HepG2 (cell line): ENCODE results near the gene TNKS1BP1. TPM values are rescaled to one million over a fixed set of nuclear protein-coding genes. Genes with fewer than 3 reads are reported as not detected.

Experiments
- AGO2 ChIP-seq: fragments of 200-400 bp; formaldehyde crosslinking; optimal IDR thresholded peaks from 2 replicates; pipeline ENCODE3; 2017; ENCODE audit warnings: mild to moderate bottlenecking, low read depth, low read length, moderate library complexity
- ARID2 ChIP-seq: sonication (generic); formaldehyde crosslinking; IDR thresholded peaks from 2 replicates; pipeline ENCODE4 v1.8.1; 2022; ENCODE audit warnings: mild to moderate bottlenecking, missing genetic modification reagents, borderline replicate concordance
- CSRNP2 ChIP-seq: sonication (generic); formaldehyde crosslinking; conservative IDR thresholded peaks from 2 replicates; pipeline ENCODE4 v1.8.0; 2022; ENCODE audit warnings: low read depth, missing genetic modification reagents
- DDIT3 ChIP-seq: sonication (generic); formaldehyde crosslinking; IDR thresholded peaks from 2 replicates; pipeline ENCODE4 v1.4.0; 2020; ENCODE audit warnings: mild to moderate bottlenecking, missing genetic modification reagents
- FOSL1 ChIP-seq: sonication (generic); formaldehyde crosslinking; IDR thresholded peaks from 2 replicates; pipeline ENCODE4 v1.9.0; 2021; ENCODE audit warnings: missing genetic modification reagents, borderline replicate concordance
- FOXM1 ChIP-seq: sonication (generic); formaldehyde crosslinking; IDR thresholded peaks from 2 replicates; pipeline ENCODE4 v1.5.0; 2020; ENCODE audit warnings: missing genetic modification reagents
- HDAC2 ChIP-seq: sonication (generic); formaldehyde crosslinking; IDR thresholded peaks from 2 replicates; pipeline ENCODE4 v1.4.0; 2020; ENCODE audit warnings: missing genetic modification reagents
- MATR3 ChIP-seq: sonication (generic); formaldehyde crosslinking; IDR thresholded peaks from 2 replicates; pipeline ENCODE4 v1.4.0; 2020; ENCODE audit warnings: missing genetic modification reagents
- MBNL3 ChIP-seq: fragments of 250-450 bp; sonication (Bioruptor Pico); conservative IDR thresholded peaks from 2 replicates; pipeline ENCODE4 v1.8.0; 2022; ENCODE audit warnings: mild to moderate bottlenecking, inconsistent platforms
- MEIS2 ChIP-seq: sonication (generic); formaldehyde crosslinking; IDR thresholded peaks from 2 replicates; pipeline ENCODE4 v1.9.0; 2021; ENCODE audit warnings: mild to moderate bottlenecking, missing genetic modification reagents
- NCOR1 ChIP-seq: fragments of 200-600 bp; sonication (generic); IDR thresholded peaks from 2 replicates; pipeline ENCODE4 v1.7.0; 2017; ENCODE audit warnings: antibody characterized with exemption, low read length, borderline replicate concordance
- NR2F1 ChIP-seq, 2 experiments: fragments of 450-650 bp in 1 of 2; formaldehyde crosslinking in 1 of 2; IDR thresholded peaks; 2 replicates each; pipeline versions ENCODE4 v1.5.0 to v1.6.1; 2016 to 2020; ENCODE audit warnings: mild to moderate bottlenecking in 1 of 2, missing compliant biosample characterization in 1 of 2, missing genetic modification reagents in 1 of 2, moderate library complexity in 1 of 2
- RFXAP ChIP-seq: sonication (generic); formaldehyde crosslinking; IDR thresholded peaks from 2 replicates; pipeline ENCODE4 v1.4.0; 2020; ENCODE audit warnings: missing genetic modification reagents, borderline replicate concordance
- SKI ChIP-seq: fragments of 450-650 bp; IDR thresholded peaks from one replicate; pipeline ENCODE4 v1.6.1; 2018; ENCODE audit warnings: mild to moderate bottlenecking; ENCODE audit not compliant: partially characterized antibody
- SOX6 ChIP-seq, 2 experiments: fragments of 450-650 bp in 1 of 2; sonication (generic) in 1 of 2; formaldehyde crosslinking in 1 of 2; IDR thresholded peaks; 2 replicates each; pipeline versions ENCODE4 v1.4.0 to v1.6.1; 2017 to 2020; ENCODE audit warnings: antibody characterized with exemption in 1 of 2, mild to moderate bottlenecking in 1 of 2, missing genetic modification reagents in 1 of 2
- SRSF4 ChIP-seq: fragments of 200-400 bp; formaldehyde crosslinking; IDR thresholded peaks from one replicate; pipeline ENCODE4 v1.6.1; 2018; ENCODE audit warnings: mild to moderate bottlenecking, low read depth, low read length, moderate library complexity; ENCODE audit not compliant: poor library complexity, severe bottlenecking
- TCF12 ChIP-seq, 2 experiments: fragments of 450-650 bp in 1 of 2; sonication (generic) in 1 of 2; formaldehyde crosslinking in 1 of 2; IDR thresholded peaks; 2 replicates each; pipeline versions ENCODE4 v1.6.1 to v1.8.0; 2017 to 2022; ENCODE audit warnings: antibody characterized with exemption in 1 of 2, mild to moderate bottlenecking in 1 of 2, missing genetic modification reagents in 1 of 2, moderate library complexity in 1 of 2
- THRA ChIP-seq: sonication (generic); formaldehyde crosslinking; IDR thresholded peaks from 2 replicates; pipeline ENCODE4 v1.4.0; 2020; ENCODE audit warnings: missing genetic modification reagents, borderline replicate concordance
- U2AF1 ChIP-seq: fragments of 200-400 bp; formaldehyde crosslinking; optimal IDR thresholded peaks from 2 replicates; pipeline ENCODE3; 2017; ENCODE audit warnings: mild to moderate bottlenecking, low read depth, low read length
- ZMYM4 ChIP-seq: sonication (generic); formaldehyde crosslinking; IDR thresholded peaks from 2 replicates; pipeline ENCODE4 v1.8.1; 2023; ENCODE audit warnings: mild to moderate bottlenecking, missing genetic modification reagents
- ZNF17 ChIP-seq: sonication (generic); formaldehyde crosslinking; IDR thresholded peaks from 2 replicates; pipeline ENCODE4 v1.5.0; 2020; ENCODE audit warnings: mild to moderate bottlenecking, missing genetic modification reagents
- ZNF232 ChIP-seq: sonication (generic); formaldehyde crosslinking; IDR thresholded peaks from 2 replicates; pipeline ENCODE4 v1.4.0; 2020; ENCODE audit warnings: missing genetic modification reagents, borderline replicate concordance
- ZNF253 ChIP-seq: sonication (generic); formaldehyde crosslinking; IDR thresholded peaks from 2 replicates; pipeline ENCODE4 v1.8.0; 2022; ENCODE audit warnings: mild to moderate bottlenecking, missing genetic modification reagents, borderline replicate concordance
- ZNF468 ChIP-seq: sonication (generic); formaldehyde crosslinking; IDR thresholded peaks from 2 replicates; pipeline ENCODE4 v1.8.0; 2022; ENCODE audit warnings: mild to moderate bottlenecking, moderate library complexity, missing genetic modification reagents
- ZNF562 ChIP-seq: sonication (generic); formaldehyde crosslinking; IDR thresholded peaks from 2 replicates; pipeline ENCODE4 v1.8.0; 2022; ENCODE audit warnings: missing genetic modification reagents, borderline replicate concordance
- ZNF749 ChIP-seq: sonication (generic); formaldehyde crosslinking; IDR thresholded peaks from 2 replicates; pipeline ENCODE4 v1.8.0; 2022; ENCODE audit warnings: mild to moderate bottlenecking, missing genetic modification reagents, moderate library complexity, borderline replicate concordance
- ZNF878 ChIP-seq: sonication (generic); formaldehyde crosslinking; IDR thresholded peaks from 2 replicates; pipeline ENCODE4 v1.8.1; 2023; ENCODE audit warnings: mild to moderate bottlenecking, missing genetic modification reagents, moderate library complexity
- polyA plus RNA-seq, 8 experiments: library from polyadenylated mRNA; depleted of rRNA in 3 of 8; stranded (reverse) in 7 of 8; unstranded in 1 of 8; fragments of >200 nt; fragmentation: Illumina TruSeq in 4 of 8; extraction: Trizol in 4 of 8; gene quantifications; 2 replicates each; pipeline versions ENCODE4 v1.2.1 to v1.2.3, GENCODE V29; 2011 to 2016; ENCODE audit warnings: low read depth in 4 of 8, missing spikeins in 1 of 8, mixed read lengths in 1 of 8; ENCODE audit not compliant: insufficient read depth in 1 of 8
- total RNA-seq, 5 experiments: library from RNA; depleted of rRNA; stranded (reverse); fragments of >200 nt; fragmentation: Illumina TruSeq; extraction: Trizol; gene quantifications; 2 replicates each; pipeline ENCODE4 v1.2.3, GENCODE V29; 2016; ENCODE audit warnings: low read depth in 1 of 5

Gene TNKS1BP1
- total and polyA plus RNA-seq, 2 of the 13 experiments (the other 11 are each of a cell fraction or from before 2014, with no cell fraction given), result 13.7 to 15.0 TPM

GRCh38 chr11:57324886-57325734, at the start of gene TNKS1BP1 (continued):
- TF ChIP-seq CSRNP2 (CRISPR knock-in tag) (no peak), ZNF468 (CRISPR knock-in tag) (no peak), ZMYM4 (CRISPR knock-in tag) (no peak), RFXAP (CRISPR knock-in tag) (no peak), DDIT3 (CRISPR knock-in tag) (no peak), MEIS2 (peak; percentile 41; the same call in 1 of the 2 replicates), ZNF17 (no peak), MATR3 (no peak), FOSL1 (CRISPR knock-in tag) (no peak), SOX6 (IDR thresholded peaks at IDR 0.05) (no peak), SOX6 (CRISPR knock-in tag; IDR thresholded peaks at IDR 0.05) (peak; percentile 47; the same call in 1 of the 2 replicates), ARID2 (CRISPR knock-in tag) (no peak), TCF12 (IDR thresholded peaks at IDR 0.05) (no peak), TCF12 (CRISPR knock-in tag; IDR thresholded peaks at IDR 0.05) (no peak), SRSF4 (no peak), NCOR1 (peak; percentile 35; the same call in 1 of the 2 replicates), THRA (CRISPR knock-in tag) (no peak; the same call in 1 of the 2 replicates), ZNF749 (peak; percentile 18; the same call in 1 of the 2 replicates), HDAC2 (CRISPR knock-in tag) (no peak), FOXM1 (no peak), AGO2 (peak; percentile 66), NR2F1 (CRISPR knock-in tag; IDR thresholded peaks at IDR 0.05) (no peak), ZNF253 (CRISPR knock-in tag) (no peak), U2AF1 (no peak), SKI (peak; percentile 93), ZNF232 (CRISPR knock-in tag) (no peak; the same call in 1 of the 2 replicates), MBNL3 (CRISPR knock-in tag) (no peak), ZNF878 (CRISPR knock-in tag) (no peak), ZNF562 (CRISPR knock-in tag) (no peak)
